Sigmoid colon (tissue), 7 donors: ENCODE data around the gene SPATA2L. TPM values are rescaled to one million over a fixed set of nuclear protein-coding genes. Genes with fewer than 3 reads are reported as not detected.

ENCODE experiments used
- DNase-seq: peaks from one replicate; pipeline ENCODE4 v3.0.0-alpha.2; 2019
- H3K27ac ChIP-seq, 4 donors: fragments of 200-600 bp; sonication (generic); one replicate each; pipeline ENCODE4 v1.5.1; 2016 to 2019; ENCODE audit warnings: mild to moderate bottlenecking in 1 of 4
- H3K27me3 ChIP-seq, 3 donors: fragments of 200-600 bp; sonication (generic); one replicate each; pipeline ENCODE4 v1.5.1; 2019; ENCODE audit warnings: mild to moderate bottlenecking in 1 of 3
- H3K36me3 ChIP-seq, 4 donors: fragments of 200-600 bp; sonication (generic); one replicate each; pipeline ENCODE4 v1.5.1; 2016 to 2019
- H3K4me1 ChIP-seq, 4 donors: fragments of 200-600 bp; sonication (generic); one replicate each; pipeline ENCODE4 v1.5.1; 2017 to 2019
- H3K4me3 ChIP-seq, 4 donors: fragments of 200-600 bp; sonication (generic); one replicate each; pipeline ENCODE4 v1.5.1; 2017 to 2019; ENCODE audit warnings: mild to moderate bottlenecking in 2 of 4, moderate library complexity in 1 of 4
- H3K9me3 ChIP-seq, 4 donors: fragments of 200-600 bp in 3 of 4; sonication (generic) in 3 of 4; one replicate each; pipeline versions ENCODE4 v1.5.1 to v1.6.1; 2013 to 2019
- EP300 ChIP-seq, 4 donors: sonication (generic); formaldehyde crosslinking; IDR thresholded peaks; one replicate each; pipeline ENCODE4 v1.6.1; 2017; ENCODE audit warnings: antibody characterized with exemption in 4 of 4
- POLR2A ChIP-seq, 2 donors: fragments of 450-650 bp; IDR thresholded peaks; one replicate each; pipeline ENCODE4 v1.6.1; 2016; ENCODE audit warnings: antibody characterized with exemption in 2 of 2, mild to moderate bottlenecking in 2 of 2, moderate library complexity in 2 of 2
- POLR2AphosphoS5 ChIP-seq, 4 donors: sonication (generic); formaldehyde crosslinking; IDR thresholded peaks; one replicate each; pipeline ENCODE4 v1.6.1; 2017; ENCODE audit warnings: antibody characterized with exemption in 4 of 4
- WGBS, 2 donors: extraction: QIAGEN DNeasy Blood & Tissue Kit; methylation state at CpG; one replicate each; pipeline ENCODE4 v1.1.7; 2013; 5-methylcytosine and 5-hydroxymethylcytosine counted together
- intact Hi-C: fragments of 100-400 bp; cut with DNase I; formaldehyde crosslinking; loops from one replicate; pipeline ENCODE4 v1.15.1; 2023
- polyA plus RNA-seq, 3 donors: library from polyadenylated mRNA; stranded (reverse); fragments of 200-250 nt; gene quantifications; one replicate each; pipeline ENCODE4 v1.2.3, GENCODE V29; 2013
- total RNA-seq, 4 donors: library from RNA; depleted of rRNA; stranded (reverse); fragments of >200 nt; gene quantifications; one replicate each; pipeline ENCODE4 v1.1.0, GENCODE V29; 2016
- TF ChIP-seq, protein P1 (sequence below), 4 experiments: fragments of 450-650 bp in 3 of 4; fragments of 200-600 bp in 1 of 4; IDR thresholded peaks; one replicate each; pipeline ENCODE4 v1.5.1; 2016 to 2019; ENCODE audit warnings: antibody characterized with exemption in 4 of 4, mild to moderate bottlenecking in 3 of 4, moderate library complexity in 2 of 4
- donor health status: healthy with polysubstance abuse.
- donor health status: Bipolar disorder and iron deficiency.
- donor health status: healthy.

Gene SPATA2L
- total and polyA plus RNA-seq, 7 donors: 3.5 to 17.6 (median 11.3) TPM

DNA sequence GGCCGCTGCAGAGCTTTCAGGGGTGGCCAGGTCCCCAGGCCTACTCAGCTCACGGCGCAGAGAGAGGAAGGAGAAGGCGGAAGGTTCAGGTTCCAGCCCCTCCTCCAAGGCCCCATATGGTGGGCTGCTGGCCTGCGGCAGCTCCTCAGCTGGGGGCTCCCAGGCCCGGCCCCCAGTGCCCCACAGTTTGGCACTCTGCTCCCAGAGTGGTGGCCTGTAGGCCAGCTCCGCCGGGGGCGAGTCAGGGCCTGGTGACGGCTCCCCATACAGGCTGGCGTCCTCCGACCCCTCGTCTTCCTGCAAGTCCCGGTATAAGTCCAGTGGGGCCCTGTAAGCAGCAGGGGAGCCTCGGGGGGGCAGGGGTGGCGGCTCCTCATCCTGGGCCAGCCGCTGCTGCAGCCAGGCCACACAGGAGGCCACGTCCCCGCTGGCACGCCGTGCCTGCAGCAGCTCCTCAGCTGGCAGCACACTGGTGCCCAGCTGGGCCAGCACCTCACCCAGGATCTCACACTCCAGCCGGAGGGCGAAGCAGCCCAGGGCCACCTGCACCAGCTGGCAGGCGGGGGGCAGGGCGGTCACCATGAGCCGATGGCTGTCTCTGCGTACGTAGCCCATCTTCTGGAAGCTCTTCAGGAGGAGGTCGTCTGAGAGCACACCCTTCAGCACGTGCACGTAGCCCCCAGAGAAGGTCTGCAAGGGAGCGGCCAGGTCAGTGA, 3.7 kb downstream of the SPATA2L start:
- TF ChIP-seq POLR2AphosphoS5 (IDR thresholded peaks at IDR 0.05) (no peak), POLR2A (IDR thresholded peaks at IDR 0.05) (no peak), EP300 (IDR thresholded peaks at IDR 0.05) (no peak)
- TF ChIP-seq, protein P1, sequence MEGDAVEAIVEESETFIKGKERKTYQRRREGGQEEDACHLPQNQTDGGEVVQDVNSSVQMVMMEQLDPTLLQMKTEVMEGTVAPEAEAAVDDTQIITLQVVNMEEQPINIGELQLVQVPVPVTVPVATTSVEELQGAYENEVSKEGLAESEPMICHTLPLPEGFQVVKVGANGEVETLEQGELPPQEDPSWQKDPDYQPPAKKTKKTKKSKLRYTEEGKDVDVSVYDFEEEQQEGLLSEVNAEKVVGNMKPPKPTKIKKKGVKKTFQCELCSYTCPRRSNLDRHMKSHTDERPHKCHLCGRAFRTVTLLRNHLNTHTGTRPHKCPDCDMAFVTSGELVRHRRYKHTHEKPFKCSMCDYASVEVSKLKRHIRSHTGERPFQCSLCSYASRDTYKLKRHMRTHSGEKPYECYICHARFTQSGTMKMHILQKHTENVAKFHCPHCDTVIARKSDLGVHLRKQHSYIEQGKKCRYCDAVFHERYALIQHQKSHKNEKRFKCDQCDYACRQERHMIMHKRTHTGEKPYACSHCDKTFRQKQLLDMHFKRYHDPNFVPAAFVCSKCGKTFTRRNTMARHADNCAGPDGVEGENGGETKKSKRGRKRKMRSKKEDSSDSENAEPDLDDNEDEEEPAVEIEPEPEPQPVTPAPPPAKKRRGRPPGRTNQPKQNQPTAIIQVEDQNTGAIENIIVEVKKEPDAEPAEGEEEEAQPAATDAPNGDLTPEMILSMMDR (IDR thresholded peaks at IDR 0.05): no peak
- 88 to 93% methylated on average over 32 of the region's 32 CpGs for WGBS, 2 donors
- Histone ChIP-seq H3K9me3 (no peaks in the 10 kb centered on the region), H3K27ac (no peak overlapping the region), H3K4me1 (peaks cover 0 to 27% (median 25%) of the 10 kb centered on the region in 4 donors), H3K27me3 (peaks cover 0 to 22% (median 7%) of the 10 kb centered on the region in 3 donors), H3K36me3 (peaks cover 0 to 38% (median 17%) of the 10 kb centered on the region in 4 donors), H3K4me3 (no peak overlapping the region)
- no peak for DNase-seq
- intact Hi-C loops: no loop called here

DNA sequence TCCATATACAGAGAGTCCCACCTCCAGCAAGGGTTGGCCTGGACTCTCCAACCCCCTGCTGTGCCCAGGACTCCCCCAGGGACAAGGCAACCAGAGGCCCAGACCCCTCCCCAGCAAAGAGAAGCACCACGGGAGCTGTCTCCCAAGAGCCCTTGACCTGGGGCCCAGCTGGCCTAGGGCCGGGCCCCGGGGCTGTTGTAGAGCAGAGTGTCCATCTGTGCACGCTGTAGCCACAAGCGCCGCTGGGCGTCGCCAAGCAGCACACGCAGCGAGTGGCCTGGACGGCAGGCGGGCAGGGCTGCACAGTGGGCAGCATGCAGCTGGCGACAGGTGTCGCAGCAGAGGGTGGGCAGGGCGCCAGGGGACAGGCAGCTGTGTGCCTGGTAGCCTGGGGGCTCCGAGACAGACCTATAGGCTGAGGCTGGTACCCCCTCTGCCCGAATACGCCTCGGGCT, 4.3 kb downstream of the SPATA2L start:
- Histone ChIP-seq H3K27me3 (peaks cover 0 to 17% (median 6%) of the 10 kb centered on the region in 3 donors), H3K36me3 (peaks cover 3 to 44% (median 23%) of the 10 kb centered on the region in 4 donors), H3K4me1 (peaks cover 0 to 26% (median 25%) of the 10 kb centered on the region in 4 donors), H3K27ac (no peak overlapping the region), H3K4me3 (no peak overlapping the region), H3K9me3 (no peaks in the 10 kb centered on the region)
- WGBS, 2 donors: 86 to 91% methylated on average over 19 of the region's 19 CpGs
- no peak for DNase-seq
- no peak for TF ChIP-seq POLR2A (IDR thresholded peaks at IDR 0.05)
- TF ChIP-seq, protein P1 (IDR thresholded peaks at IDR 0.05): no peak
- no peak for TF ChIP-seq EP300 (IDR thresholded peaks at IDR 0.05)
- no peak for TF ChIP-seq POLR2AphosphoS5 (IDR thresholded peaks at IDR 0.05)
- intact Hi-C loops: no loop called here

DNA sequence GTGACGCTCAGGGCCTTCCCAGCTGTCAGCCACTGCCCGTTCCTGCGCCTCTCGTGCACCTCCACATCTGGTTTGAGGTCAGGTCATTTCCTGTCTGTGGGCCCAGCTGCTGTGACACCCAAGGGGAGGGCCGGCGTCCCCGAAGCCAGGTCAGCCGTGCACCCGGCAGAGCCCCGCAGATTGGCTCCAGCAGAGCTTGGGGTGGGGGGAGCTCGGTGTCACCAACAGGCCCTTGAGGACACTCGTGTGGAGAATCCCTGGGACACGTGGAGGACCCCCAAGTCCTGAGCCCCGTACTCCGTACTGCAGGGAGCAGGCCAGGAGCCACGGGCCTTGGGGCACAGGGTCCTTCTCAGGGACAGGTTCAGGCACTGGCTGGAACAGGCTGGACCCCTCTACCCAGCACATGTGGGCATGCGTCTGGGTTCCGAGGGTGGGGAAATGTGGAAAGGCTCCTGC, 4.8 kb downstream of the SPATA2L start:
- no peak for DNase-seq
- Histone ChIP-seq H3K27ac (no peak overlapping the region), H3K4me3 (no peak overlapping the region), H3K9me3 (no peaks in the 10 kb centered on the region), H3K36me3 (peaks cover 6 to 49% (median 27%) of the 10 kb centered on the region in 4 donors), H3K4me1 (peaks cover 0 to 21% (median 20%) of the 10 kb centered on the region in 4 donors), H3K27me3 (peaks cover 0 to 12% (median under 1%) of the 10 kb centered on the region in 3 donors)
- intact Hi-C loops: no loop called here
- WGBS, 2 donors: 58 to 77% methylated on average over 18 of the region's 18 CpGs
- TF ChIP-seq POLR2AphosphoS5 (IDR thresholded peaks at IDR 0.05): no peak
- no peak for TF ChIP-seq POLR2A (IDR thresholded peaks at IDR 0.05)
- TF ChIP-seq, protein P1 (IDR thresholded peaks at IDR 0.05): no peak
- TF ChIP-seq EP300 (IDR thresholded peaks at IDR 0.05): no peak

DNA sequence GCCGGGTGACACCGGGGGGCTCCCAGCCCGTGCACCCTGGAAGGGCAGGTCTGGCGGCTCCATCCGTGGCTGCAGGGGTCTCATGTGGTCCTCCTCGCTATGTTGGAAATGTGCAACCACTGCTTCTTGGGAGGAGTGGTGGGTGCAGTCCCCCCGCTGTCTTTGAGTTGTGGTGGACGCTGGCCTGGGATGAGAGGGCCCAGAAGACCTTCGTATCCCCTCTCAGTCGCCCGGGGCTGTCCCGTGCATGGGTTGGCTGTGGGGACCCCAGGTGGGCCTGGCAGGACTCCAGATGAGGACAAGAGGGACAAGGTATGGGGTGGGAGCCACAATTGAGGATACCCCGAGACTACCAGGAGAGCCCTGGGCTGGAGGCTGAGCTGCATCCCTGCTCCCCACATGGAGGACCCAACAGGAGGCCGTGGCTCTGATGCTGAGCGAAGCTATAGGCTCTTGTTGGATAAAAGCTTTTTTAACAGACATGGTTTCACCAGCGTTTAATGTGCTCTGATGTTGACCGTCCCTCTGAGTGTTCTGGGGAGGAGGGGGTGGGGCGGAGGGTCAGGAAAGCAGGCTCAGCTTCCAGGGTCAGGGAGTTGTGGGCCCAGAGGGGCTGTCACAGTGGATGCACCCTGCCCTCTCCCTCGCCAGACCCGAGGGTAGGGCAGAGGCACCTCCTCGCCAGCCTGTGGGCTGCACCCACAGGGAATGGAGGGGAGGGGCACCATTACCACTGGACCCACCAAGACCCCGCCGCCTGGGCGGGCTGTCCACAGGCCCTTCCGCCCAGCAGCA, 5.4 kb downstream of the SPATA2L start:
- Histone ChIP-seq H3K4me3 (no peak overlapping the region), H3K27me3 (peaks cover 0 to 5% (median 0%) of the 10 kb centered on the region in 3 donors), H3K9me3 (no peaks in the 10 kb centered on the region), H3K36me3 (peaks cover 6 to 55% (median 33%) of the 10 kb centered on the region in 4 donors), H3K27ac (no peak overlapping the region), H3K4me1 (peaks cover 0 to 15% (median 15%) of the 10 kb centered on the region in 4 donors)
- WGBS, 2 donors: 78 to 81% methylated on average over 25 of the region's 25 CpGs
- TF ChIP-seq POLR2AphosphoS5 (IDR thresholded peaks at IDR 0.05) (no peak), EP300 (IDR thresholded peaks at IDR 0.05) (no peak), POLR2A (IDR thresholded peaks at IDR 0.05) (no peak)
- TF ChIP-seq, protein P1 (IDR thresholded peaks at IDR 0.05): no peak
- intact Hi-C loops: no loop called here
- DNase-seq: no peak
